Astrocyte of the cerebellum (primary cell): ENCODE measurements around the gene BLCAP.
"Not testable (repeated sequence)": the region's sequence is repeated elsewhere in the genome, so short reads cannot be mapped to it uniquely, and the experiment has no call there.

Experiments
- DNase-seq: peaks from one replicate; pipeline ENCODE4 v3.0.0-alpha.2; 2011; ENCODE audit warnings: low read depth
- H3K4me3 ChIP-seq: 2 replicates; pipeline ENCODE4 v1.5.1; 2011; ENCODE audit warnings: mild to moderate bottlenecking, low read depth, low read length, moderate library complexity
- in situ Hi-C: cut with HindIII; loops from 2 replicates; pipeline ENCODE4 v1.10.0; 2017; ENCODE audit warnings: low sequenced_read_pairs
- TF ChIP-seq, protein P1 (sequence below): IDR thresholded peaks from 2 replicates; pipeline ENCODE4 v1.5.1; 2012; ENCODE audit warnings: low read length, low read depth, moderate library complexity, mild to moderate bottlenecking; ENCODE audit errors: missing control alignments

Gene BLCAP, protein sequence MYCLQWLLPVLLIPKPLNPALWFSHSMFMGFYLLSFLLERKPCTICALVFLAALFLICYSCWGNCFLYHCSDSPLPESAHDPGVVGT

GRCh38 chr20:37527638-37528445 is at the start of gene BLCAP:
BLCAP (minus strand) TSS chr20:37527876; CDS start chr20:37519174, 8,702 bp downstream.
- DNase-seq = peak; percentile 53
- peak within 1 kb of the TSS; percentile 95 for H3K4me3 ChIP-seq
- in situ Hi-C loops = no loop called here
- TF ChIP-seq, protein P1, sequence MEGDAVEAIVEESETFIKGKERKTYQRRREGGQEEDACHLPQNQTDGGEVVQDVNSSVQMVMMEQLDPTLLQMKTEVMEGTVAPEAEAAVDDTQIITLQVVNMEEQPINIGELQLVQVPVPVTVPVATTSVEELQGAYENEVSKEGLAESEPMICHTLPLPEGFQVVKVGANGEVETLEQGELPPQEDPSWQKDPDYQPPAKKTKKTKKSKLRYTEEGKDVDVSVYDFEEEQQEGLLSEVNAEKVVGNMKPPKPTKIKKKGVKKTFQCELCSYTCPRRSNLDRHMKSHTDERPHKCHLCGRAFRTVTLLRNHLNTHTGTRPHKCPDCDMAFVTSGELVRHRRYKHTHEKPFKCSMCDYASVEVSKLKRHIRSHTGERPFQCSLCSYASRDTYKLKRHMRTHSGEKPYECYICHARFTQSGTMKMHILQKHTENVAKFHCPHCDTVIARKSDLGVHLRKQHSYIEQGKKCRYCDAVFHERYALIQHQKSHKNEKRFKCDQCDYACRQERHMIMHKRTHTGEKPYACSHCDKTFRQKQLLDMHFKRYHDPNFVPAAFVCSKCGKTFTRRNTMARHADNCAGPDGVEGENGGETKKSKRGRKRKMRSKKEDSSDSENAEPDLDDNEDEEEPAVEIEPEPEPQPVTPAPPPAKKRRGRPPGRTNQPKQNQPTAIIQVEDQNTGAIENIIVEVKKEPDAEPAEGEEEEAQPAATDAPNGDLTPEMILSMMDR = no peak

GRCh38 chr20:37577436-37577835 is 49.8 kb upstream of the BLCAP start:
- in situ Hi-C loops = loop anchor here (5.0 to 25.0 kb wide), 2 partner anchors 55 to 460 kb away; partner anchors contain the start of genes RPRD1B and TTI1
- DNase-seq, H3K4me3 ChIP-seq: not testable (repeated sequence)

DNA sequence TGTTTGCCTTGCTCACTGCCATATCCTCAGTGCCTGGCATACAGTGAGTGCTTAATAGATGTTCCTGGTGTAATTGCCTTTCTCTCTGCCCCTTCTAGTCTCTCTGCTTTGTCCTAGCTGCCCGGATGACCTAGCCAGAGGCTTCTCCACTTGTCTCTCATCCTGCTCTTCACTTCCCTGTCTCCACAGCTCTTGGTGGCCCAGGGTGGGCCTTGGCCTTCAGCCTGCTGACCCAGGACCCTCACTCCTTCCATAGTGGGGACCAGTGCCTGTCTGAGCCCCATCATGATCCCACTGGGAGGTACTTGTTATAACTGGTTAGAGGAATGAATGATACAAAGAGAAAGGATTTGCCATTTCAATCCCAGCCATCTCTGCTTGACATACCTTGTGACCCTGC is 49.2 kb upstream of the BLCAP start:
- H3K4me3 ChIP-seq = no peak overlapping the region
- in situ Hi-C loops = loop anchor here (5.0 to 25.0 kb wide), 2 partner anchors 55 to 460 kb away; partner anchors contain the start of genes RPRD1B and TTI1
- no peak for DNase-seq
- TF ChIP-seq, protein P1 = no peak

DNA sequence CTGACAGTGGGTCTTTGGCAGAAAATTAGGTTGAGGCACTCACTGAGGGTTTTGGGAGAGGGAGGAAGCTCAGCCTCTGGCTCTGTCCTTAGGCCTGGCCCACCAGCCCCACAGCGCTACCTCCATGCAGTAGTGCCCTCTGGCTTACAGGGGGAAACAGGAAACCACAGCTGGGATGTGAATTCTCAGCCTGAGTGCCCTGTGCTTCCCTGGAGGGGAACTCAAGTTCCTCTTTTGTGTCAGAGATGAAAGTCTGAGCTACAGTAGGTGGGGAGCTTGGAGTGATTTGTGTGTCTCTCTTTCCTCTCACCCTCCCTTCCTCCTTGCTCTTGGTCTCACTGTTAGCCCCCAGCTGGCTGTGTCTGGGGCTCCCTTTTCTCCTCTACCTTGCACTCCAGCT is 48.2 kb upstream of the BLCAP start:
- TF ChIP-seq, protein P1 = no peak

GRCh38 chr20:37574199-37574890 is 46.7 kb upstream of the BLCAP start:
- in situ Hi-C loops = no loop called here
- DNase-seq = no peak
- H3K4me3 ChIP-seq = no peak overlapping the region
- TF ChIP-seq, protein P1 = no peak

More for the DNA sequence above, 48.2 kb upstream of the BLCAP start:
- H3K4me3 ChIP-seq = no peak overlapping the region
- in situ Hi-C loops = loop anchor here (5.0 to 25.0 kb wide), 2 partner anchors 56 to 461 kb away; partner anchors contain the start of genes RPRD1B and TTI1
- DNase-seq = no peak

GRCh38 chr20:37573626-37574198 is 46.0 kb upstream of the BLCAP start:
- H3K4me3 ChIP-seq = no peak overlapping the region
- no peak for DNase-seq
- in situ Hi-C loops = no loop called here
- TF ChIP-seq, protein P1 = no peak
